Heart left ventricle (tissue), 13 donors: ENCODE results near the gene DSCAM.

Source experiments
- POLR2A ChIP-seq, 2 donors: fragments of 450-650 bp; IDR thresholded peaks; one replicate each; pipeline ENCODE4 v1.6.1; 2017; ENCODE audit warnings: antibody characterized with exemption in 2 of 2, mild to moderate bottlenecking in 2 of 2, moderate library complexity in 2 of 2
- TF ChIP-seq, protein P1 (sequence below), 12 donors: fragments of 200-600 bp; sonication (generic) in 4 of 12; IDR thresholded peaks; one replicate each; pipeline versions ENCODE4 v1.5.0 to v1.8.0; 2018 to 2022; ENCODE audit warnings: antibody characterized with exemption in 12 of 12, mild to moderate bottlenecking in 5 of 12
- donor health status: ischemic (EF 13 %, LVEDD 7.1; RV severe dilation, severe dysfunction).
- donor health status: DM: no; HTN: yes; CAD: no.
- donor health status: DM: no; HTN: no; CAD: no.
- donor health status: ischemic (EF 25% LVEDD 6.9; RV normal size, moderate dysfunction).
- donor health status: ischemic (EF 25% LVEDD 5.7; RV mildly dilated, moderate dysfunction).
- donor health status: ischemic (EF 35%, LVEDD 5.7; RV mildly dilated, moderate dysfunction).
- donor health status: nonischemic (EF 11% LVEDD 7.7; RV severe dilation, severe dysfunction).
- donor health status: DM: yes; HTN: yes; CAD: no.
- donor health status: PGD.
- donor health status: ischemic (EF 29% LVEDD 5.4; RV normal size, mild dysfunction).
- donor health status: nonischemic (EF 23%, LVEDD 6.1; RV moderate dilation, normal function).

GRCh38 chr21:39972976-39973770 lies 873.8 kb downstream of the DSCAM start:
- TF ChIP-seq POLR2A (IDR thresholded peaks at IDR 0.05): no peak
- TF ChIP-seq, protein P1, sequence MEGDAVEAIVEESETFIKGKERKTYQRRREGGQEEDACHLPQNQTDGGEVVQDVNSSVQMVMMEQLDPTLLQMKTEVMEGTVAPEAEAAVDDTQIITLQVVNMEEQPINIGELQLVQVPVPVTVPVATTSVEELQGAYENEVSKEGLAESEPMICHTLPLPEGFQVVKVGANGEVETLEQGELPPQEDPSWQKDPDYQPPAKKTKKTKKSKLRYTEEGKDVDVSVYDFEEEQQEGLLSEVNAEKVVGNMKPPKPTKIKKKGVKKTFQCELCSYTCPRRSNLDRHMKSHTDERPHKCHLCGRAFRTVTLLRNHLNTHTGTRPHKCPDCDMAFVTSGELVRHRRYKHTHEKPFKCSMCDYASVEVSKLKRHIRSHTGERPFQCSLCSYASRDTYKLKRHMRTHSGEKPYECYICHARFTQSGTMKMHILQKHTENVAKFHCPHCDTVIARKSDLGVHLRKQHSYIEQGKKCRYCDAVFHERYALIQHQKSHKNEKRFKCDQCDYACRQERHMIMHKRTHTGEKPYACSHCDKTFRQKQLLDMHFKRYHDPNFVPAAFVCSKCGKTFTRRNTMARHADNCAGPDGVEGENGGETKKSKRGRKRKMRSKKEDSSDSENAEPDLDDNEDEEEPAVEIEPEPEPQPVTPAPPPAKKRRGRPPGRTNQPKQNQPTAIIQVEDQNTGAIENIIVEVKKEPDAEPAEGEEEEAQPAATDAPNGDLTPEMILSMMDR (IDR thresholded peaks at IDR 0.05): no peak
